Measurements from ENCODE around the gene ARSA.

DNA sequence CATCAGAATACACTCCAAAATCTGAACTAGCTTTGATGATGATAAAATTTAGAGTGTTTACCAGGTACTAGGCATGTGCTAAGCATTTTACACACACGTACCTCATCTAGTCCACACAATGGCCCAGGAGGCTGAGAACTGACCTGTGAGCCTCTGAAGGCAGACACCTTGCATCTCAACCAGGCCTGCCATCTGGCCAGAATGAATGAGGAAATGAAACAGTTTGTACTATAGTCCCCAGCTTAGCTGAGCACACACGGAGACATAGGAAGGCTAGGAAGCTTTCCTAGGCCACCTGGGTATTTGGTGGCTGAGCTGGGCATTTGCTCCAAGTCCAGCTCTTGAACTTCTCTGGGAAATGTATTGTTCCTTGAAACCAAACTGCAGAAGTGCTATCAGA lies 37.8 kb upstream of the ARSA start:
- TF ChIP-seq, protein P1, sequence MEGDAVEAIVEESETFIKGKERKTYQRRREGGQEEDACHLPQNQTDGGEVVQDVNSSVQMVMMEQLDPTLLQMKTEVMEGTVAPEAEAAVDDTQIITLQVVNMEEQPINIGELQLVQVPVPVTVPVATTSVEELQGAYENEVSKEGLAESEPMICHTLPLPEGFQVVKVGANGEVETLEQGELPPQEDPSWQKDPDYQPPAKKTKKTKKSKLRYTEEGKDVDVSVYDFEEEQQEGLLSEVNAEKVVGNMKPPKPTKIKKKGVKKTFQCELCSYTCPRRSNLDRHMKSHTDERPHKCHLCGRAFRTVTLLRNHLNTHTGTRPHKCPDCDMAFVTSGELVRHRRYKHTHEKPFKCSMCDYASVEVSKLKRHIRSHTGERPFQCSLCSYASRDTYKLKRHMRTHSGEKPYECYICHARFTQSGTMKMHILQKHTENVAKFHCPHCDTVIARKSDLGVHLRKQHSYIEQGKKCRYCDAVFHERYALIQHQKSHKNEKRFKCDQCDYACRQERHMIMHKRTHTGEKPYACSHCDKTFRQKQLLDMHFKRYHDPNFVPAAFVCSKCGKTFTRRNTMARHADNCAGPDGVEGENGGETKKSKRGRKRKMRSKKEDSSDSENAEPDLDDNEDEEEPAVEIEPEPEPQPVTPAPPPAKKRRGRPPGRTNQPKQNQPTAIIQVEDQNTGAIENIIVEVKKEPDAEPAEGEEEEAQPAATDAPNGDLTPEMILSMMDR (conservative IDR thresholded peaks at IDR 0.05) = no peak
- TF ChIP-seq EZH2 (IDR thresholded peaks at IDR 0.05; ENCODE audit: low read depth) = no peak
